Breast epithelium (tissue), 3 donors: Measurements from ENCODE around the gene FHOD3.

Experiments
- POLR2A ChIP-seq: fragments of 450-650 bp; IDR thresholded peaks from one replicate; pipeline ENCODE4 v1.6.1; 2016; ENCODE audit warnings: antibody characterized with exemption, mild to moderate bottlenecking, moderate library complexity
- TF ChIP-seq, protein P1 (sequence below), 3 donors: fragments of 450-650 bp; IDR thresholded peaks; one replicate each; pipeline ENCODE4 v1.5.1; 2016 to 2017; ENCODE audit warnings: antibody characterized with exemption in 3 of 3, mild to moderate bottlenecking in 3 of 3, moderate library complexity in 3 of 3

DNA sequence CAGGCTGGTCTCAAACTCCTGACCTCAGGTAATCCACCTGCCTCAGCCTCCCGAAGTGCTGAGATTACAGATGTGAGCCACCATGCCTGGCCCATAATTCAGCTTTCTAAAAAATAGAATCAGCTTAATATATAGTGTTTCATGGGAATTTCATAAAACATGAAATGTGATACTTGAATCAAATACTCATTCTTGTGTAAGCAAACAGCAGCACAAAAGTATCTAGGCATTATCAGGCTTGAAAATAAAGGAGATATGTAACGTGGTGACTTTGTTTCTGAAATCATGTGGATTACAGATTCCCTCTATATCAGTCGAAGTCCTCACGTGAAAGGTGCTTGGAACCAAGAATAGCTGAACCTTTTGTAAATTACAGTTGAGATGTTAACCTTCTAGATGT lies 229.1 kb downstream of the FHOD3 start:
- TF ChIP-seq, protein P1, sequence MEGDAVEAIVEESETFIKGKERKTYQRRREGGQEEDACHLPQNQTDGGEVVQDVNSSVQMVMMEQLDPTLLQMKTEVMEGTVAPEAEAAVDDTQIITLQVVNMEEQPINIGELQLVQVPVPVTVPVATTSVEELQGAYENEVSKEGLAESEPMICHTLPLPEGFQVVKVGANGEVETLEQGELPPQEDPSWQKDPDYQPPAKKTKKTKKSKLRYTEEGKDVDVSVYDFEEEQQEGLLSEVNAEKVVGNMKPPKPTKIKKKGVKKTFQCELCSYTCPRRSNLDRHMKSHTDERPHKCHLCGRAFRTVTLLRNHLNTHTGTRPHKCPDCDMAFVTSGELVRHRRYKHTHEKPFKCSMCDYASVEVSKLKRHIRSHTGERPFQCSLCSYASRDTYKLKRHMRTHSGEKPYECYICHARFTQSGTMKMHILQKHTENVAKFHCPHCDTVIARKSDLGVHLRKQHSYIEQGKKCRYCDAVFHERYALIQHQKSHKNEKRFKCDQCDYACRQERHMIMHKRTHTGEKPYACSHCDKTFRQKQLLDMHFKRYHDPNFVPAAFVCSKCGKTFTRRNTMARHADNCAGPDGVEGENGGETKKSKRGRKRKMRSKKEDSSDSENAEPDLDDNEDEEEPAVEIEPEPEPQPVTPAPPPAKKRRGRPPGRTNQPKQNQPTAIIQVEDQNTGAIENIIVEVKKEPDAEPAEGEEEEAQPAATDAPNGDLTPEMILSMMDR (IDR thresholded peaks at IDR 0.05), result no peak
- no peak for TF ChIP-seq POLR2A
